Glomerular endothelial cell (primary cell): ENCODE data around the gene F2. TPM values are rescaled to one million over a fixed set of nuclear protein-coding genes. Genes with fewer than 3 reads are reported as not detected.
"Not testable (repeated sequence)": the region's sequence is repeated elsewhere in the genome, so short reads cannot be mapped to it uniquely, and the experiment has no call there.

Source experiments
- DNase-seq: peaks from one replicate; pipeline ENCODE4 v3.0.0-alpha.2; 2011; ENCODE audit warnings: low read depth, low spot score; ENCODE audit errors: extremely low read depth
- total RNA-seq: library from RNA; depleted of rRNA; stranded (reverse); fragments of >200 nt; gene quantifications from 2 replicates; pipeline ENCODE4 v1.2.3, GENCODE V29; 2015

F2 gene
- total RNA-seq, 1 donor from 2014 or later = not detected

DNA sequence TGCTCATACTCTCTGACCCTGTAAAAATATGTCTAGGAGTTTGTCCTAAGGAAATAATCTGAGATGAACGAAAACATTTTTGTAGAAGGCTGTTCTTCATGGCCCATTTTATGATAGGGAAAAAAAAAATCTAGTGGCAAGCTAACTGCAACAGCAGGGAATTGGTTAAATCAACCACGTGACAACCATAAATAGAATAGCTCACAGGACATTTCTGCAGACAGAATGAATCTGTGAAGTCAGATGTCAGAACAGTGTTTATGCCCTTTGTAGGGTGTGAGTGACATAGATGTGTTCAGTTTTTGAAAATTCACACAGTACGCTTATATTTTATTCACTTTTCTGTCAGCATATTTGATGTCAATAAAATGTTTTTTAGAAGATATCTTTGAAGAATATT, 34.6 kb upstream of the F2 start:
- DNase-seq = no peak

DNA sequence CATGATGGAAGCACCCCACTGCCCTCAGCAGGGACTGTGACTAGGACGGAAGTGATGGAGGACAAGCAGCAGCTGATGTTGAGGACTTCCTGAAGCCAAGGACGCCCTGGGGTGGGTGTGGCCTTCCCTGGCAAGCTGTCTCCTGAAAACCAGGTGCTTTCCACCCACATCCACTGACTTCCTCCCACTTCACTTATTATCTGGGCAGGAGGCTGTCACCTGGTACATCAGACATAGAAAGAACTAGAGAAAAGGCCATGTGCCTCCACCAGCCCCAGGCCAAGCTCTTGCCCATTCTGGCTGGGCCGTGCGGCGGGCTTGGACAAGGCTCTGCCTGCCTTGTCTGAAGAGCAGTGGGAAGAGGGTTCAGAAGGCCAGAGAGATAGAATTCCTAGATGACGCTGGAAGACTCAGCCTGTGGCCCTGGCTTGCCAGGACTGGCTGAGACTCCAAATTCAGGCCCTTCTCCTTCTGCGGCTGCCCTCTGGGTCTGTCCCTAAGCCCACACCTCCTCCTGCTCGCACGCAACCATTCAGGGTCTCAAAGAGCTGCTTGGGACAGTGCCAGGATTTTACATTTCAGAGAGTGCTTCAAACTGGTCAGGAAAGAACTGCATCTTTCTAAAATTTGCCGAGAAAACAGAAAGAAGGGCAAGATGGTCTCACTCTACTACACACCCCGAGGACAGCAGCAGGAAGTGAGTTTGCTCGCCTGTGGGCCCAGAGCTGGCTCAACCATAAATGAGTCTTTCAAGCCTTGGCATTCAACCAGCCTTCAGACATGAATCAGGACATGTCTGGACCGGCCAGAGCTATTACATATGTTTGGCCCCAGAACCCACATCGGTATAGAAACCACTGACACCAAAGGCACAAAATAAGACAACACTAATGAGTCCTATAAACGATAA, 31.9 kb upstream of the F2 start:
- no peak for DNase-seq

DNA sequence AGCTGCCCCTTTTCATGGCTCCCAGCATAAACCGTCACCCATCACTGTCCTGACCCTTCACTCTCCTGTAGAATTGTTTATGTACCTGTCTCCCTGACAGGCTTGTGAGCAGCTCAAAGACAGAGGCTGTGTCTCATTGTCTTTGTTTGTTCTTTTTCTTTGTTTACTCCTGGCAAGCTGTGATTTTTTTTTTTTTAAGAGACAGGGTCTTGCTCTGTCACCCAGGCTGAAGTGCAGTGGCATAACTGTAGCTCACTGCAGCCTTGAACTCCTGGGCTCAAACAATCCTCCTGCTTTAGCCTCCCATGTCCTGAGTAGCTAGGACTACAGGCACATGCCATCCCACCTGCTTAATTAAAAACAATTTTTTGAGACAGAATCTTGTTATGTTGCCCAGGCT, 28.3 kb upstream of the F2 start:
- DNase-seq = no peak

DNA sequence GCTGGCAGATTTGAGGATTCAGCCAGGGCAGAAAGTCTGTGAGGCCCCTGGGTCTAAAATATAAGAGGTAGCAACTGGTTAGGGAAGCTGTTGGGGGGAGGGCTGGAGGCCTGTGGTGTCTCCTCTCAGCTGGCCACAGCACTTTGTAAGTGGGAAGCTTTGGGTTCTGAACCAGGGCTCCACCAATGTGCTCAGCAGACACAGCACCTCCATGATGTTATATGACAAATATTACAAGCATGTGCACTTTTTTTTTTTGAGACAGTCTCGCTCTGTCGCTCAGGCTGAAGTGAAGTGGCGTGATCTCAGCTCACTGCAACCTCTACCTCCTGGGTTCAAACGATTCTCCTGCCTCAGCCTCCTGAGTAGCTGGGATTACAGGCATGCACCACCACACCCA, 26.6 kb upstream of the F2 start:
- no peak for DNase-seq

GRCh38 chr11:46693597-46694012, 25.4 kb upstream of the F2 start:
- DNase-seq = no peak

DNA sequence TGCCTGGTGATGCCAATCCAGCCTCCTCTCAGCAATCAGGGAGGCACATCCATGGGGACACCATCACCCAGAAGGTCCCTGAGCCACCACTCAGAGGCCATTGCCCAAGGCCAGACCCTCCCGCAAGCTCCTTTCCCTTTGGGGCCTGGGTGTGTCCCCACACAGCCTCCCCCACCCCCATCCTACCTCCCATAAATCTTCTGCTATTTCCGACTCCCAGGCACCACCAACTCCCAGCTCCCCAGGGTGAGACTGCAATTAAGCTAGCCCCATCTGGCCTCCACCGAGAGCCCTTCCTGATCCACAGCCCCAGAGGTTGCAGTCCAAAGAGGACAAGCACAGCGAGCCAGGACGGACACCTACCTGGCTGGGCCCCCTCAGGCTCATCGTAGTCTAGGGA, 24.9 kb upstream of the F2 start:
- DNase-seq = no peak

DNA sequence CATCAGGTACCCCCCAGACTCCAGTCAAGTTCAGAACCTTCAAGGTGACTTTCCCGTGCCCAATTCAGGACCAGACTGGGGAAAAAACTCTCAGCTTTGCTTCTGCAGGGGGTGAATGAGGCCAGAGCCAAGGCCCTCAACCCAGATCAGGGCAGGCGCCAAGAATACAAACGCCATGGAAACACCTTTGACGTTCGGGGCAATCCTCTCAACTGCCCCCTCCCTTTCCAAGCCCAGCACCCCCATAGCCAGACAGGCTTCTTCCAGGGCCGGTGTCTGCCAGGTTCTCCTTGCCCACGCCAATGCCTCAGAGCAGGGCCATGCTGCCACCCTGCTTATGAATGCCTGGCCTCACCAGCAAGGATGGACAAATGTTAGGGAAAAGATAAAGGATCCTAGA, 24.4 kb upstream of the F2 start:
- DNase-seq = no peak

GRCh38 chr11:46695345-46696211, 23.4 kb upstream of the F2 start:
- DNase-seq = no peak

GRCh38 chr11:46696212-46696558, 22.8 kb upstream of the F2 start:
- DNase-seq = no peak

GRCh38 chr11:46697303-46697702, 21.7 kb upstream of the F2 start:
- no peak for DNase-seq

DNA sequence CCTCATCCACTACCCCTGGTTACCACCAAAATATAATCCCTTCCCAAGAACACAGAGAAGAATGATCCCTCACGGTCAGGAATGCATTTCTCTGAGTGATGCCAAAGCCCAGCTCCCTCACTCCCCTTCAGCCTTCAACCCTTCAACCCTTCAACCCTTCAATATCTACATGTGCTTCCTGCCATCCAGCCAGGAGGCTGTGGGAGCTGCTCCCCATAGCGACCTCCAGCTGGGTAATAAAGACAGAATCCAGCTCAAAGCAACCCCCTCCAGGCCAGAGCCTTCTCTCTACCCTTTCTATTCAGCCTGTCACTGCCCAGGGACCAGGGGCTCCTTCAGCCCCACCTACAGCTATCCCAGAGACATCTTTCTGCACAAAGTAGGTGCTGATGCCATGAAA, 21.3 kb upstream of the F2 start:
- DNase-seq = no peak

- no peak for DNase-seq
Observed at GRCh38 chr11:46698597-46698996, 20.4 kb upstream of the F2 start.

DNA sequence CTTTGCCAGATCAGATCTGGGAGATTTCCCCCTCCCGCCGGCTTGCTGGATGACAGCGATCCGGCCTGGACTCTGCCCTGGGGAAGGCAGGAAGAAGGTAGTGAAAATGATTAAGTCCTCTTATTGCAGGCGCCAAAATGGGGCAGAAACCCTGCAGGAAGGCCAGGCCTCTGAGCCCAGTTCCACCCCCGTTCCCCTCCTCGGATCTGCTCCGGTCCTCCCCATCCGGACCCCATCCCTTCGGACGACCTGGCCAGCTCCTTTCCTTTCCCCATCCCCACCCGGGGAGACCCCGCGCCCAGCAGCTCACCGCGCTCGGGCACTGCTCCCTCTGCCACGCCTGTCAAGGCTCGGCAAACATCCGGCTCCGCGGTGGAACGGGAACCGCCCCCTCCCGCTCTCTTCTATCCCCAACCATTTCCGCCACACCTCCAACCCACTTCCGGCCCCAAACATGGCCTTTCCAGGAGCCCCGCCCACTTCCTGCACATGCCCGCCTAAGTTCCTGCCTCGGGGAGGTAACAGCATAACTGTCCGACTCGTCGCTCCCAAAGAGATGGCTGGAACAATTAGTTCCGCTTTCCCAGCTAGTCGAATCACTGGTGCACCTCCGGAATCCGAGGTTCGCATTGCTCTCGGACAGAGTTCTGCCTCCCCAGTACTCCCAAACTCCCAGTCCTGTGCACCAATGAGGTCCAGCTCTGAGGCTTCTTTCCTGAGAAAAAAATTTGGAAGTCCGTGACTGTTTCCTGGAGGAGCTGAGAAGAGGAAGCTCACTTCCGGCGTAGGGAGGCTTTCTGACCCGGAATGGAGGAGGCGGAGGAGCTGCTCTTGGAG, 18.6 kb upstream of the F2 start, which contains the start of the genes ARHGAP1 and ZNF408:
ARHGAP1 (minus strand) TSS at position 379 of the 837 bp plus-strand sequence. CDS start 4,512 bp downstream, outside the sequence.
ZNF408 (plus strand) TSS at position 791 of the 837 bp plus-strand sequence; CDS start at position 808, 17 bp downstream.
- peak; percentile 93 for DNase-seq

DNA sequence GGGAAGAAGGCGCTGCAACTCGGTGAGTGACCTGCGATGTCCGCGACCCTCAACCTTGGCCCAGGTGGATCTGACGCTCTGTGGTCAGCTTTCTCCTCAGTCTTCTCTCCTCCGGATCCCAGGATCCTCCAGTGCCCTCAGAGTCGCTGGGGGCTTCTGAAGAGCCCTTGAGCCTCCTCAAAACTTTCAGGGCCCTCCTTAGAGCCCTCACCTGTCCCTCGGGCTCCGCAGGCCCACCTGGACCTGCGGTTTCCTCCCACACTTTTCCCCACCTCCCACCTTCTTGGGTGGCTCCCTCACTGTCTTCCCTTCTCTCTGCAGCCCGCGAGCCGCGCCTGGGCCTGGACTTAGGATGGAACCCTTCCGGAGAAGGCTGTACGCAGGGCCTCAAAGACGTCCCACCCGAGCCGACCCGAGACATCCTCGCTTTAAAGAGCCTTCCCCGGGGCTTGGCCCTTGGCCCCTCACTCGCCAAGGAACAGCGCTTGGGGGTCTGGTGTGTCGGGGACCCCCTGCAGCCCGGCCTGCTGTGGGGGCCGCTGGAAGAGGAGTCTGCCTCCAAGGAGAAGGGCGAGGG, 17.8 kb upstream of the F2 start:
- DNase-seq = no peak

- DNase-seq = no peak
Observed at GRCh38 chr11:46705070-46705688, 13.8 kb upstream of the F2 start.

DNA sequence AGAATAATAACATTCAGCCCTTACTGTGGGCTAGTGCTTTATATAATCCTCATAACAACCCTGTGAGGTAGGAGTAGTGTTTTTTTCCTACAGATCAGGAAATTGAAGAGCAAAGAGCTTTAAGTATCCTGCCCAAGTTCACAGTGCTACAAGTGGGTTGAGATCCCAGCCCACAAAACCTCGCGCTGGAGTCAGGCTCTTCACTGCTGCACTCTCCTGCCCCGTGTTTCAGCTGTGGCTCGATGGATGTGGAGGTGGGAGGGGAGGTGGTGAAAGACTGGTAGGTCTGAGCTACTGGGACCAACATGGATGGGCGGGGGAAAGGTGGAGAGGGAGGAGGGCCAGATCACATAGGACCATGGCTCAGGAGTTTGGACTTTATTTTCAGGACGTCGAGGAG, 12.1 kb upstream of the F2 start:
- DNase-seq = no peak

DNA sequence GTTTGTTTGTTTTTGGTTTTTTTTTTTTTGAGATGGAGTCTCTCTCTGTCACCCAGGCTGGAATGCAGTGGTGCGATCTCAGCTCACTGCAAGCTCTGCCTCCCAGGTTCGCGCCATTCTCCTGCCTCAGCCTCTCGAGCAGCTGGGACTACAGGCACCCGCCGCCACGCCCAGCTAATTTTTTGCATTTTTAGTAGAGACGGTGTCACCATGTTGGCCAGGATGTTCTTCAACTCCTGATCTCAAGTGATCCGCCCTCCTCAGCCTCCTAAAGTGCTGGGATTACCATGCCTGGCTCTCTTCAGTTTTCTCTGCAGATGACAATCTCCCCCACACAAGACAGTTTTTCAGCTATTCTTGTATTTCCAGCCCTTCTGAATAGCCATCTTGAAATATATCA, 9.7 kb upstream of the F2 start:
- DNase-seq = not testable (repeated sequence)

DNA sequence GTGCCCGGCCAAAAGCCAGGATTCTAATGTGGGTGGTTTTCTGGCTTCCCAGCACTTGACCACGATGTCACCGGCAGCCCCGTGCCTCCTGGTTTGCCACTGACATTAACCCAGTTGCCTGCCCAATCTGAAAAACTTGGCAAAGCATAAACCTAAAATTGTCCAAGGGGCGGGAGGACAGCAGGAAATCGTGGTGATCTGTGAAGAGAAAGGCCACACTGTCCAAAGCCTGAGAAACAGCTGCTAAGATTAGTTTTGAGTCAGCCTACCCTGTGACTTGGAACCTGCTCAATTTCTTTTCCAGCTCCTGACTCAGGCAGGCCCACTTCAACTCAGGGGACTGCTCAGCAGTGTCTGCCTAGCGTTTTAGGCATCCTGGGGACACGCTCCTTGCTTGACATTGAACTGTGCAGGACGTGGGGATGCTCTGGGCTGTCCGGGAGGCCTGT, 8.2 kb upstream of the F2 start:
- DNase-seq = no peak

DNA sequence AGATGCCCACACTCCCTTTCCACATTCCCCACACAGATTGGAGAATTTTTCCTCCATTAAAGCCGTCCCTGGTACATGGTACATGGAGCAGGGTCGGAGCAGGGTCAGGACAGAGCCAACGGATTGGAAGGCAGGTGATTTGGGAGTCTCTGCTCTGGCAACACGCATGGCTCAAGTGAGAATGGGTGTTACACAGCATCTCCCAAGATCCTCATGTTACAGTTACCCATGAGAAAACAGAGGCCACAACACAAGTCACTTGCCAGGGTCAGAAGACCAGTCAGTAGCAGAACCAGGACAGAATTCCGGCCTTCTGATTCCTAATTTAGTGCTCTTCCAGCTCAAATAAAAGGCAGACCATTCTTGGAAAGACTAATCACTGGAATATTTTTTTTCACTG, 7.7 kb upstream of the F2 start:
- DNase-seq = no peak
